HG03175 (cell line): Measurements from ENCODE around the gene P2RY6.
A peak's percentile ranks its signal among the peaks of the same experiment; 100 is the strongest.
"Not testable (repeated sequence)": the region's sequence is repeated elsewhere in the genome, so short reads cannot be mapped to it uniquely, and the experiment has no call there.

Source experiments
- ATAC-seq: cut with Tn5 transposase; IDR thresholded peaks from one replicate; pipeline ENCODE4 v1.9.1; 2021; ENCODE audit warnings: mild to moderate bottlenecking, moderate library complexity; ENCODE audit not compliant: unreplicated experiment

P2RY6 gene

DNA sequence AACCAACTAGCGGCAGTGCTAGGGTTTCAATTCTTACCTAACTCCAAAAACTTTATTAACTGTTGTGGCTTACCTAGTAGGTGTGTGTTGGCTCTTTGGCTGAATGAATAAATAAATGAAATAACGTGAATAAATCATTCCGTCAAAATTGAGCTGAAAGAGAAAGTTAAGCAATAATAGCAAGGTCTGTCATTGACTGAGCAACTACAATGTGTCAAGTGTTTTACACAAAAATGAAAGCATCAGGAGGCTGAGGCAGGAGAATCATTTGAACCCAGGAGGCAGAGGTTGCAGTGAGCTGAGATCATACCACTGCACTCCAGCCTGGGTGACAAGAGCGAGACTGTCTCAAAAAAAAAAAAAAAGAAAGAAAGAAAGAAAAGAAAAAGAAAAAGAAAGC is 2.1 kb downstream of the P2RY6 start:
- ATAC-seq = not testable (repeated sequence)

DNA sequence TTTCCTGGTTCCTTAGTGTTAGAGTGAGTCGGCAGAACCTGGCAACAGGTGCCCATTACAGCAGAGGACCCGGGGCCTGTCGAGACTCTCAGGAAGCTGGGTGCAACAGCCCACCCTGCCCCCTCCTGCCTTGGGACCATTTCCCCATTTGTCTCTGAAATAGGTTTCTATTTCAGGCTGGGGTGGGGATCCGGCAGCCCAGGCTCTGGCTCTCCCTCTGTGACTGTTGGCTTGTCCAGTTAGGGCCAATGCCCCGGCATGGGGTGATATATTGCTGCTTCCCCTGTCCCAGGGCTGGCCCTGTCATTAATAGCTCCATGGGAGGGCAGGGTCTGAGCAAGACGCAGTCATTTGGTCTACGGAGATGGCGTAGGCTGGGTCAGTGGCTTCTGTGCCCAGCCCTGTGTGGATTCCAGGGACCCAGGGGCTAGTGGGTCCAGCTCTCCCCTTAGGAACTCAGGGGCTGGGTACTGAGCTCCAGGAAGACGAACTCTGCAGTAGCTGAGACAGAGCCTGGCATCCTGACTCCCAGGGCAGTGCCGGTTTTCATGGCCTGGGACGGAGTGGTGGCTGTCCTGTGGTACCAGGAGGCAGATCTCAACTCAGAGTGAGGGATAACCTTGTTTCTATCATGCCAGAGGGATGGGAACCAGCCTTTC is 2.7 kb downstream of the P2RY6 start:
- ATAC-seq = no peak

DNA sequence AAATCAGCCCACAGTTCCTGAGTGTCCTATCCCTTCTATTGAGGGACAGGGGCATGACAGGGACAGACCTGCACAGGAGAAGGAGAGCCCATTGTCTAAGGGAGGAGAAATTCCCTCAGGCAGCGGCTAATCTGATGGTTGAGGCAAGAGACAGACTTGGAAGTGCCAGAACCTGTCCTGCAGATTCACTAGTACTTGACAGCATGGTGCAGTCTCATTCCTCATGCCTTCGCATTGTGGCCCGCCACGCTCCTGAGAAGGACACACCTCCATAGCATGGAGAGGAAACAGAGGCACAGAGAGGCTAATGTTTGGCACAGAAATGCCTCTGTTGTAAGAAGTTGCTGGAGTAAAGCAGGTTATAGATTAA is 3.2 kb downstream of the P2RY6 start:
- no peak for ATAC-seq

DNA sequence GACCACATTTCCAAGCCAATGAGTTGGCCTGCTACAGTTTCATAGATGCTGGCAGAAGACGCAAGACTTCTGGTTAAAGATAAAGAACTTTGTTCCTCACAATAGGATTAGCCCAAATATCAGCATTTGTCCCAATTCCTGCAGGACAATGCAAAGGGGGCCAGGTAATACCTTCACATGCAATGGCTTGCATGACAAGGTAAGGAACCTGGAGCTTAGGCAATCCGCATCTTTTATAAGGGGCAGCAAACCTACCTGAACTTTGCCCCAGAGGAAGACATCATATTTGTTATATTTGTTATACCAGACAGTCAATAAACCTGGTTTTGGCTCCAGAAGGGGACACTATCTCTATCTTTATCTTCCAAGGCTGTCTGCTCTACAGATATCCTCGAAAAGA is 5.3 kb downstream of the P2RY6 start:
- ATAC-seq = no peak

DNA sequence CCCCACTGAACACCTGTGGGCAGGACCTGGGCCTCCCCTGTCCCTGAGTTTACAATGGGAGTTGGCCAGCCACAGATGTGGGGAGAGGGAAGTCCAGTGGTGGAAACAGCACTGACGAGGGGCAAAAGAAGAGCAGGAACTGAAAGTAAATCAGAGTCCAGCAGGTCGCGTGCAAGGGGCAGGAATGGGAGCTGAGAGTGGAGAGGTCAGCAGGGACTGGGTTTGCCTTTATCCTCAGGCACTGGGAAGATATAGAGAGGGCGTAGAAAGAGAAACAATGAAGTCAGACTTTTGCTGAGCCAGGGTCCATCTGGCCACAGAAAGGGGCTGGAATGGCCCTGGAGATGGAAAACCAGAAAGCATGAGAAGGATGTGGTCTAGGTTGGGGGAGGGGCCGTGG is 8.5 kb downstream of the P2RY6 start:
- ATAC-seq = no peak

DNA sequence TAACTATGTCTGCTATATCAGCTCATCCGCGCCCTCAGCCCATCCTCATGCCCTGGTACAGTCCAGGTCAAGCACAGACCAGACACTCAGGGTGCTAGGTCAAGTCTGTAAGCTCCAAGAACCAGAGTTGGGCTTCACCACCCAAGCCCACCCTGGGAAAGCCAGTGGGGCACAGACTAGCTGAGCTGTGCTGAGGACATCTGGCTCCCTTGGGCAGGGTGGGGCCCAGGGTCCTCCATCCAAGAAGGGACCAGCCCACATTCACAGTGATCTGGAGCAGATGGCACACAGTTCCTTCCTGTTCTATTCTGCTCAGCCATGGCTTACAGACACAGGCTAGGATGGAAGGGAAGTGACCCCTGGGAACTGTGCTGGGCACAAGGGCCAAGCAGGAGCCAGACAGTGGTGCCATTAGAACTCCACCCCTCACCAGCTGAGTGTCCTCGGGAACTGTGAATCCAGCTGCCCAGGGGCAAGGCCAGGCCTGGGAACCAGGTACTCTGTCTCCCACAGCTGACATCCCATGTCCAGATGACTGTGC is 9.1 kb downstream of the P2RY6 start:
- no peak for ATAC-seq

DNA sequence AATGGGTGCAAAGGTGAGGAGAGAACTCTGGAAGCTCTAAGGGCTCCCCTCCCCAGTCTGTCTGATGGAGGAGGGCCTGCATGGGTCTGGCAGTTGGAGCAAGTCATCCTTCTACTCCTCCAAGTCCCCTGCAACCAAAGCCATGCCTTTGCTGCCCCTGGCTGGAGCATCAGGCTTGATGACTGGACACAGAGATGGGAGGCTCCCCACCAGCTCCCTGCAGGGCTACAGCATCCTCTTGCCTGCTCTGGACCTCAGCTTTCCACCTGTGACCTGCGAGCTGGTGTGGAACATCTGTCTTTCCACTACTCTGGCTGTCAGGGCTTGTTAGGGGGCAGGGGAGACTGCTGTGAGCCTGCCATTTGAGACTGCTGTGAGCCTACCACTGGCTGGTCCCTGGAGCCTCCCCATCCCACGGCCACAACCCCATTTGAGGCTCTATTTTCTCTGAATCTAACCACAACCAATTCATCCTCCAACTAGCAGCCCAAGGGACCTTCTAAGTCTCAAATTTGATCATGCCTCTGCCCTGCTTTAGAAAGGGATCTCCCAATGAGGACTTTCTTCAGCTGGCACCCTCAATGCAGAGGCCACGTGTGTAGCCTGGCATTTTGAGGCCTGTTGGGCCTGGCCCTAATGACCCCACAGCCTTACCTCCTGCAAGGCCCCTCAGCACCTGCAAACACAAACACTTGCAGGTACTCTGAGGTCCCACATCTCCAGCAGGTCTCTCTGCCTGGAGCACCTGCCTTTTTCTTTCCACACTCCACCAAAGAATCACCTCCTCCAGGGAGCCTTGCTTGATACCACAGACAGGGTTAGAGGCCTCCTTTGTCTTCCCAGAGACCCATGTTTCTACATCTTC is 9.9 kb downstream of the P2RY6 start:
- no peak for ATAC-seq

DNA sequence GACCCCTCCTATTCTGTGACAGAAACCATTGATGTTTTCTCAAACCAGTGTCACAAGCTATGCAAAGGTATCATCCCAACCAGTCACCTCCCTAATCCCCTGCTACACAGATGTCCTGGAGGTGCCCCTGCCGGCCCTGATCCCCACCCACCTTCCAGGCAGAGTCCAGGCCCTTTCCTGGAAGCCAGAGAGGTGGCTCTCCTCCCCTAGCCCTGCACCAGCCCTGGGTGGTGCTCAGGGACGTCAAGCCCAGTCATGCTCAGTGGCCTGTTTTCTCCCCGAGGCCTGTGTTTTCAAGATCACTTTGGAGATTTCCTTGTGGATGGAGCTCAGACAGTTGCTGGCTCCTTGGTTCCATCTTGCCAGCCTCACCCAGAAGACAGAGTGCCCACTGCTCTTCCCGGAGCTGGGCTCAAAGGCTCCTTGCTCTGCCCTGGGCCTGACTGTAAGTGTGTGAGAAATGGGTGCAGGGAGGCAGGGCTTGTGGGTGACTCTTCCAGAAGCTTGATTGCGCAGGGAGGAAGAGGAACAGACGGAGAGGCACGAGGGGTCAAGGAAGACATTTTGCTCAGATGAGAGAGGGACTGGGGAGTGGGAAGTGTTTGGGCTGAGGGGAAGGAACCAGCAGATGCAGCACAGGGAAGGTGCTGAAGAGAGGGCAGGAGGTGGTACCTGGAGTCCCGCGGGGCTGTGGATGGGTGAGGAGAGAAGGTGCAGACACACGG is 11.3 kb downstream of the P2RY6 start:
- ATAC-seq = no peak

DNA sequence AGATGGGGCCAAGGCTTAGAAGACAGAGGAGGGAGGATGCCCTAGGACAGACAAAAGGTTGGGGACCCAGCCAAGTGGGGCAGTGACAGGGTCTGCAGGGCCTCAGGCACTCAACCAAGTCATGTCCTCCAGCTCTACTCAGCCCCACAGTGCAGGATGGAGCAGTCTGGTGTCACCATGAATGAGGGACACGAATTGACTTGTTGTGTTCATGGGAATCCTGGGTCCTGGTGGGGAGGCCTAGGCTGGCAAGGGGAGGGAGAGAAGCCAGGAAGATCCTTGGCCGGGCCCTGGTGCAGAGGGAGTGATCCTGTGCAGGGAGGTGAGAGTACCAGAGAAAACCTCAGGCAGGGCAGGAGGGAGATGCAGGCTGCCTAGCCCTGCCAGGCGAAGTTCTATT is 12.0 kb downstream of the P2RY6 start:
- ATAC-seq = no peak

DNA sequence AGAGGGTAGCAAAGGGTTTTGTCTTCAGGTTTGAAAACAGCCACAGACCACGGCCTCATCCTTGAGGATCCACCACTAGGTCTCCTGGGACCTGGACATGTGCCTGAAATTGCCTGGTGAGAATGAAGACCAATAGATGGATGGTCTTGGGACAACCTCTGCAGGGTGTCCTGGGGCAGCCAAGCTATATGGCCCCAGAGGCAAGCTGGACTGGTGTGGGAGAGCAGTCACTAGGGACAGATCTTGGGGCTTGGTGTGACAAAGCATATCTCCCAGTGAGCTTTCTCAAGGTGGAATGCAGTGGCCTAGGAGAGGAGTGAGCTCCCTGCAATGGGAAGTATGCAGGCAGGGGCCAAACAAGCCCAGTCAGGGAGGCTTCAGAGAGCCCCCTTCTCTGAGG is 13.6 kb downstream of the P2RY6 start:
- no peak for ATAC-seq

DNA sequence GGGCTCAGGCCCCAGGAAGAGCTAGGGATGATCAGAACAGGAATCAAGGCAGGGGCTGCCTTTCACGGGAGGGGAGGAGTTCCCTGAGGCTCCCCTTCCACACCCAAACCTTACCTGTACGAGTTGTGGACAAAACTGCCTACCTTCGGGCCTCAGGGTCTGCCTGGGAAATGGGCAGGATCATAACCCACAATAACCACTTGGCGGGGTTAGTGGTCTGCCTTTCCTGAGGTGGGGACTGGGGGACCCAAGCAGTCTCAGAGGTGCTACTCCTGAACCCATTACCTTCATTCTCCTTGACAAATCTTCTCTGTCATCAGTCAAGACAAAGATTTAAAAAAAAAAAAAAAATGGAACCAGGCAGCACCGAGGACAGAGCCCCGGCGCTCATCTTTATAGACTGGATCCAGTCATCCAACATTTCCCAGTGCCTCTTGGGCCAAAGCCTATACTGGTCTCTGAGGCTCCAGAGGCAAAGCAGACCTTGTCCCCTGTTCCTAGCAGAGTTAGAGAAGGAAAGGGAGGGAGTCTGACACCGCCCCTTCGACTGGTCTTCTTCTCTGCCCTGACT is 14.2 kb downstream of the P2RY6 start:
- ATAC-seq = no peak

DNA sequence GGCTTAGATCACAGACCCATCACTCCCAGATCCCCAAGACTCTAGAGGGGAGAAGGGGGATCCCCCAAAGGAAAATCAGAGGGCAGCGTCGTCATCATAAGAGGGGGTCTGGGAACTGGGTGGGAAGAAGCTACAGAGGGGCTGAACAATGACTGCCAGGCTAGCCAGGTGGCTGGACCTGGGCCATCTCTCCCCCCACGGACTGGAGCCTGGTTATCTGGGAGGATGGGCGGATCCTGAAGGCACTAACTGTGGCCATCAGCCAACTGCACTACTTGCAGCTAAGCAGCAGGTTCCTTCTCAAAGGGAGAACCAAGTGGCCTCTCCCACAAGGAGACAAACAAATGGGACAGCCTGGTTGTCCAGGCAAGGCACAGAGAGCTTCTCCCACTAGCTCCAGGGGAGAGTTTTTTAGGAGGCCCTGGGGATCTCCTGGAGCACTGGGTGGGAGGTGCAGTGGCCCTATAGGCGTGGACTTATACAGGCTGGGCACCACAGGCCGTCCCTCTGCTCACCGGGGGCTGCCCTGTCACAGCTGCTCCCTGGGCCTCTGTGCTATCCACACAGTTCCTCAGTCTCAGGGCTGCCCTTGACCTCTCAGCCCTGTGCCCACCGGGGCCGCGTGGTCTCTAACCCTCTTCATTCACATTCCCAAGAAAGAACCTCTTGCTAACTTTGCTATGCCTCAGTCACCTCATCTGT is 15.4 kb downstream of the P2RY6 start:
- no peak for ATAC-seq

DNA sequence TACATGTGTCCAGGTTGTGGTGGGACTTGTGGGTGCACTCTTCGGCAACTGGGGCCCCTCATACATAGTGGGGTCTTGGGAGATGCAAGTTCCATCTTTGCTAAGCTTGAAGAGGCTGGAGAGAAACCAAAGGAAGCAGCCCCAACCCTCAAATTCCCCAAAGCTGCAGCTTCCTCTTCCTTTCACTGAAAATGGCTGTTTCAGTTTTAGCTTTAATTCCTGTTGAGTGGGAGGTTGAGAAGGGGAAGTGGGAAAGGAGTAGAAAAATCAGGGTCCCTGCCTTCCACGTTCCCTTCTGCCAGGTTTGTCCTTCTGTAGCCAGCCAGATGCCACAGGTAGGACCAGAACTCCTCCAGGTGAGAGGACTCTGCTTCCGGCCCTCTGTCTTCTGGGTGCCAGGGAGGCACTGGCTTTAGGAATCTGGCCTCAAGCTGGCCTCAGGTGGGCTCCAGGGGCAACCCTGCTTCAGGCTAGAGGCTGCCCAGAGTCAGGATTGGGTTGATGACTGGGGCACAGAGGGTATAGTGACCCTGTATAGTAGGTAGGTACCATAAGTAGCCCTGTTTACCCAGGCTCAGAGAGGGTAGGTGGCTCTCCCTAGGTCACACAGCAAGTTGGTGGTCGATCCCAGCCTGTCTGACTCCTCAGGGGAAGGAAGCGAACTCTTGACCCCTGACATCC is 16.2 kb downstream of the P2RY6 start:
- peak; percentile 21 for ATAC-seq

DNA sequence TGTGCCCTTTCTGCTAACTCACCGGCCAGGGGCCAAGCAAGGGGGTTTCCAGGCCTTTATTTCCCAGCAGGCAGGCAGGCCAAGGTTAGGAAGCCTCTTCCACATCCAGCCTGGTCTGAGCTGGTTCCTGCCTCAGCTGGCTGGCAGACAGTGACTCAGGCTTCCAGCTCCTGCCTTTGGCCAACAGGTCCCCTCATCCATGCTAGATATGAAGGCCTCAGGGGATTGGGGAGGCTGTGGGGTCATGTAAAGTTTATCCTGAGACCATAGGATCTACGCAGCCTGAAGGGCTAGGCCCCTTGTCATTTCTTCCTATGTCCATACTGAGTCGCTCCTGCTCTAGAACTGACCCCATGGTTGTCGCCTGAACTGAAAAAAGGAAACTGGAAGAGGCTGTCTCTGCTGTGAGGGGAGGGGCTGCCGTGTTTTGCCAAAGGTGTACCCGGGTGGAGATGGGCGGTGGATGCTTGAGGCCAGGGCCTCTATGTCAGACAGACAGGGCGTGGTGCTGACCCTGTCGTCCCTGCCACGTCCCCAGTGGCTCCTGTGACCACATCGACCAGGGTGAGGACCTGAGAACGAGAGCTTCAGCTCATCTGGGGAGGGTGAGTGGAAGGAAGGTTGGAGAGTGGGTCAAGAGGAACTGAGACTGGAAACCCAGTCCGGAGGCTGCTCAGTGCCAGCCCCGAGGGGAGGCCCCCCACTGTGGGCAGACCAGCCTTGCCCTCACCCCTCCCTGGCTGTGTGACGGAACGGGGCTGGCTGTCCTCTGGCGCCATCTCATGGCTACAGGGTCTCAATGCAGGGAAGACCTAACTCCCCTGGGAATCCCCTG is 17.0 kb downstream of the P2RY6 start:
- peak; percentile 75 for ATAC-seq

DNA sequence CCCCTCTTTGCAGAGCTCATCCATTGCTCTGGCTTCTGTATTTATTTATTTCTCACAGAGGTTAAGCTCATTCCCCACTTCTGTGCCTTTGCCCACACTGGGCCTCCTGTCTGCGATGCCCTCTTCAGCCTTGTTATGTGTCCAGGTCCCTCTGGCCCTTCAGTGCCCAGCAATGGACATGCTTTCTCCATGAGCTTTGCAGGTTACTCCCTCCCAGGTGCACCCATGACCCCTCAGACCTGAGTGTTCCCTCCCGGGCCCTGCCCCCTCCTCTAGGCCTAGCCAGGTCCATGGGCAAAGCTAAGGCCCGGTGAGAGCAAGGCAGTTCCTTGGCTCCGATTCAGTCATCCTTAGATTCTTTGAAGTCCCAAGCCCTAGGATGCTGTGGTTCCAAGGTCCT is 18.4 kb downstream of the P2RY6 start:
- ATAC-seq = no peak

DNA sequence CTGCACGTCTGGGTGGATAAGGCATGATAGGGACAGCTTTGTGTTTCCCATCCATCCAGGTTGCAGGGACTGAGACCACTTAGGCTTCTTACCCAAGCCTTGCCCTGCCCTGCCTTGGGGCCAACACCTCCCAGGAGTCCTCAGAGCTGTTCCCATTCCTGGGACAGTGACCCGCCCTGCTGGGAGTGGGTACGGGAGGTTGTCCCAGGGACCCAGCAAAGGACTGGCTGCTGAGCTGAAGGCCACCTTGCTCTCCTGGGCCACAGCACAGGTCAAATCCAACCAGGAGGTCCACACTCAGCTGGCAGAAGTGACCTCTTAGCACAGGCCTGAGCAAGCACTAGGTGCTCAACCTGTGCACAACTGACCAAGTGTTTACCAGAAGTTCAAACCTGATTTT is 19.1 kb downstream of the P2RY6 start:
- ATAC-seq = no peak

DNA sequence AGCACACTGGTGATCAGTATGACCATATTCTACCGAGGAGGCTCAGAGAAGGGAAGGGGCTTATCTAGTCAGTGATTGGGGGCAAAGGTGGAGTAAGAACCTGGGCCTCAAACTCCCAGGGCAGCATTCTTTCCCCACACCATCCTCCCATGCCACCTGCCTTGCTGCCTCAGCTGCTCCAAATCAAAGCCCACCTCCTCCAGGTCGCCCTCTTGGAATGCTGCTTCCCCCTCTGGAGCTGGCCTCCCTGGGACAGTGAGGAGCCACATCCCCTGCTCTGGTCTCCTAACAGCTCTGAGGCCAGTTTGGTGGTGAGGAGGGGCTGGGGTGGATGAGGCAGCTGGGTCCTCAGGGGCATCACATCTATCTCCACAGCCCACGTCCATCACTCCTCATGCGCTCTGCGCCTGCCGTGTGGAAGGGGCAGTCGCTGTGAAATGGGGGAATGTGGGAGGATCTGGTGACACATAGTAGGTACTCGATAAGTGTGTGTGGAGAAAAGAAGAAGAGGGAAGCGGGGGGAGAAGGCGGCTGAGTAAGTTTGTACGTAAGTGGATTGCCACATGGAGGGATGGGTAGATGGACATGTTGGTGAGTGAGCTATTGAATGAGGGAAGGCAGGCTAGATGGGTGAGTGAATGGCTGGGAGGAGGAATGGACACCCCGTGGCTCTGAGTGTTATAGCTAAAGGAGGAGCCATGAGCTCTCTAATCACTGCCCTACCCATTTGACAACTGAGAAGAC is 19.8 kb downstream of the P2RY6 start:
- ATAC-seq = no peak

DNA sequence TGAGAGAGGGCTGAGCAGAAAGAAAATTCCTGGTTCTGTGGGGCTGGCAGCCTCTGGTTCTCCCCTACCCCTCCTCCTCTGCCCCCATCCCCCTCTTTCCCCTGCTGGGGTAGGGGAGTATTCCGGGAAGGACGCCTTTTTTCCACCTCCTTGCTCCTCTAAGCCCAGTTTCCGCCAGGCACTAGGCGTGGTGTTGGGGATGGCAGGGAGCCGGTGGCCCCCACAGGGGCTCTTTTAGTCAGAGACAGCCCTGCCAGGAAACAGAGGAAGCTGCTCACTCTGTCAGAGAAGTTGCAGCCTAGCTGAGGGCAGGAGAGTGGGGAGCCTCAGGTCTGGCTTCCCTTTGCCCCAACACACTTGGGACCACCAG is 20.4 kb downstream of the P2RY6 start:
- ATAC-seq = no peak
